ENCODE results near the gene SRCAP. TPM values are rescaled to one million over a fixed set of nuclear protein-coding genes. Genes with fewer than 3 reads are reported as not detected.
A peak's percentile ranks its signal among the peaks of the same experiment; 100 is the strongest.

Gene SRCAP
- total RNA-seq, 1 experiment from 2014 or later, result 116 TPM

DNA sequence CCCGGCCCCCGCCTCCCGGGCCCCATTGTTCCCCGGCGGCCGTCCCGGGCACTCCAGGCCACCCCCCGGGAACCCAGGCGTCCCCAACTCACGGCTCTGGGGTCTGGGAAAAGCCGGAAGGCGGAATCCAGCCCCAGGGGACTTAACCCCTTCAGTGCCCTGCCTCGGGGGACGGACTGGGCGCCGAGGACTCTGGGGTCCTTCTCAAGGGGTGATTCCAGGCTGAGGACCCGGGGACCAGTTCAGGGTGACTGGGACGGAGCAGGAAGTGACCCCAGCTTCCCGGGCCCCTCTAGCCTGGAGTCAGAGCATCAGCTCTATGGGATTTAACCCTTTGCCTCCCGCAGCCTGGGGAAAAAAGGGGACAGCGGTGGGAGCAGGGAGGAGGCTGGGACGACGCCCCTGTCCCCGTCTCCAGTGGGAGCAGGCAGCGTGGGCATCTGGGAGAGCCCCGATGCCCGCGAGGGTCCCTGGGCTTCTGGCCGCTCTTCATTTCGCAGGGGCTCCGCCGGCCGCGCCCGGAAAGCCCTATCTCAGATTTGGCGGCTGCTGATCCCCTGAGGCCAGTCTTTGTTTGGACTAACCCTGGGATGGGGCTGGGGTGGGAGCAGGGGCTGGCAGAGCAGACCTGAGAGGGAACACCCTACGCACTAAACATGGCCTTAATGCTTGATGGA is 88.1 kb downstream of the SRCAP start, which contains the start of gene ZNF629:
Gene ZNF629 (minus strand): TSS at position 270 of the 677 bp plus-strand sequence. CDS start 2,723 bp downstream, outside the sequence.
- peaks cover under 1% of the 10 kb centered on the region; the same call in 1 of the 2 replicates for H3F3A ChIP-seq (ENCODE audit: insufficient read depth, low read depth)
- peak within 1 kb of the TSS; percentile 97 for H3K4me3 ChIP-seq
- H3K79me2 ChIP-seq (ENCODE audit: low read depth), result peaks cover 16% of the 10 kb centered on the region
- ChIA-PET CTCF (interaction anchor here (1.6 kb wide), 1 partner anchor 18 kb away, joined by 8 read pairs; no protein-coding TSS in a partner anchor), POLR2A (ENCODE audit: unreplicated experiment) (interaction anchor here (0.6 to 1.0 kb wide), 5 partner anchors 19 to 88 kb away, joined by 3 to 21 read pairs (median 9); a partner anchor contains a TSS)
- no peak for TF ChIP-seq EZH2 (IDR thresholded peaks at IDR 0.05; ENCODE audit: low read depth)
- TF ChIP-seq, protein P1, sequence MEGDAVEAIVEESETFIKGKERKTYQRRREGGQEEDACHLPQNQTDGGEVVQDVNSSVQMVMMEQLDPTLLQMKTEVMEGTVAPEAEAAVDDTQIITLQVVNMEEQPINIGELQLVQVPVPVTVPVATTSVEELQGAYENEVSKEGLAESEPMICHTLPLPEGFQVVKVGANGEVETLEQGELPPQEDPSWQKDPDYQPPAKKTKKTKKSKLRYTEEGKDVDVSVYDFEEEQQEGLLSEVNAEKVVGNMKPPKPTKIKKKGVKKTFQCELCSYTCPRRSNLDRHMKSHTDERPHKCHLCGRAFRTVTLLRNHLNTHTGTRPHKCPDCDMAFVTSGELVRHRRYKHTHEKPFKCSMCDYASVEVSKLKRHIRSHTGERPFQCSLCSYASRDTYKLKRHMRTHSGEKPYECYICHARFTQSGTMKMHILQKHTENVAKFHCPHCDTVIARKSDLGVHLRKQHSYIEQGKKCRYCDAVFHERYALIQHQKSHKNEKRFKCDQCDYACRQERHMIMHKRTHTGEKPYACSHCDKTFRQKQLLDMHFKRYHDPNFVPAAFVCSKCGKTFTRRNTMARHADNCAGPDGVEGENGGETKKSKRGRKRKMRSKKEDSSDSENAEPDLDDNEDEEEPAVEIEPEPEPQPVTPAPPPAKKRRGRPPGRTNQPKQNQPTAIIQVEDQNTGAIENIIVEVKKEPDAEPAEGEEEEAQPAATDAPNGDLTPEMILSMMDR (conservative IDR thresholded peaks at IDR 0.05), result no peak
- H3K36me3 ChIP-seq (ENCODE audit: low read depth), result no peaks in the 10 kb centered on the region
- BruUV-seq (replicated peaks), result TSS peak; percentile 89
- no peaks in the 10 kb centered on the region; the same call in 1 of the 2 replicates for H4K20me1 ChIP-seq (ENCODE audit: insufficient read depth)
- peak; percentile 49 to 75 for DNase-seq
- no peaks in the 10 kb centered on the region for H3K27me3 ChIP-seq (ENCODE audit: insufficient read depth, low read depth)
- H2AFZ ChIP-seq, result peak within 1 kb of the TSS; percentile 98
- peaks cover 14% of the 10 kb centered on the region for H3K4me1 ChIP-seq (replicated peaks; ENCODE audit: insufficient read depth)
- H3K9me3 ChIP-seq (ENCODE audit: insufficient read depth, low read depth), result no peaks in the 10 kb centered on the region
- H3K9me2 ChIP-seq (ENCODE audit: insufficient read depth), result no peaks in the 10 kb centered on the region
- intact Hi-C loops (cut with micrococcal nuclease; ENCODE audit: unreplicated experiment), result loop anchor here (1.0 kb wide), 2 partner anchors 18 to 88 kb away; no protein-coding TSS in a partner anchor
- H3K4me2 ChIP-seq, result peak within 1 kb of the TSS; percentile 96
- H3K27ac ChIP-seq, result no peak within 1 kb of the TSS

DNA sequence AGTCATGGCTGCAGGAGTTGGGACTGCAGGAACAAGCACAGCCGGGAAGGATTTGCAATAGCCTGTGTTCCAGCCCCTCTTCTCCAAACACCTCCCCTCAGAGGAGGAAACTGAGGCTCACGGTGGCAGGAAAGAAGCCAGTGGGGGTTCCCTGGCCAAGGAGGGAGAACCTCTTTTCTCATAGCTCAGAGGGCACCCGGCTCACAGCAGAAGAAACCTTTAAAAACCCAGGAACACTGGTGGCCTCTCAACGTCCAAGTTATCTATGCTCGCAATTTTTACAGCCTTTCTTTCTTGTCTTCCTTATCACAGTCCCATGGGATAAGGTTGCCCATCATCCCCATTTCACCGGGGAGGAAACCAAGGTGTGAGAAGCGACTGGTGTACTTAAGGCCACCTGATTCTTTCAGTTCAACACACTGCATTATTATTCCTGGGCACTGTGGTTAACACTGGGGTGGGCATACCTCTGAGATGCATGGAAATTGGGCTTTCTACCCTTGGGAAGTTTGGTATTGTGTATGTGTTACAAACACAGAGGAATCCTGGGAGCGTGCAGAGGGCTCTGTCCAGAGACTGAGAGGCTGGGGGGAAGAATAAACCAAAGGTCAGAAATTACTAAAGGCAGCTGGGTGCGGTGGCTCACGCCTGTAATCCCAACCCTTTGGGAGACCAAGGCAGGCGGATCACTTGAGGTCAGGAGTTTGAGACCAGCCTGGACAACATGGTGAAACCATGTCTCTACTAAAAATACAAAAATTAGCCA is 88.8 kb downstream of the SRCAP start:
- DNase-seq, result no peak
- intact Hi-C loops (cut with micrococcal nuclease; ENCODE audit: unreplicated experiment), result loop anchor here (1.0 to 2.0 kb wide), 3 partner anchors 18 to 88 kb away; no protein-coding TSS in a partner anchor
- Histone ChIP-seq H3K4me2 (peak overlapping the region; percentile 96), H3K4me1 (replicated peaks; ENCODE audit: insufficient read depth) (peaks cover 14% of the 10 kb centered on the region), H3F3A (ENCODE audit: insufficient read depth, low read depth) (no peaks in the 10 kb centered on the region; the same call in 1 of the 2 replicates), H3K9me3 (ENCODE audit: insufficient read depth, low read depth) (no peaks in the 10 kb centered on the region), H3K27me3 (ENCODE audit: insufficient read depth, low read depth) (no peaks in the 10 kb centered on the region), H3K9me2 (ENCODE audit: insufficient read depth) (no peaks in the 10 kb centered on the region), H3K4me3 (peak overlapping the region; percentile 97), H3K36me3 (ENCODE audit: low read depth) (no peaks in the 10 kb centered on the region), H4K20me1 (ENCODE audit: insufficient read depth) (no peaks in the 10 kb centered on the region; the same call in 1 of the 2 replicates), H3K27ac (no peak overlapping the region), H3K79me2 (ENCODE audit: low read depth) (peaks cover 16% of the 10 kb centered on the region), H2AFZ (peak overlapping the region; percentile 98)
- no TSS peak for BruUV-seq (replicated peaks)
- CTCF ChIA-PET, result interaction anchor here (0.6 to 1.6 kb wide), 2 partner anchors 9 to 18 kb away, joined by 3 to 8 read pairs; no protein-coding TSS in a partner anchor
- no peak for TF ChIP-seq EZH2 (IDR thresholded peaks at IDR 0.05; ENCODE audit: low read depth)
- TF ChIP-seq, protein P1 (conservative IDR thresholded peaks at IDR 0.05), result no peak
- POLR2A ChIA-PET (ENCODE audit: unreplicated experiment), result interaction anchor here (0.6 to 1.0 kb wide), 2 partner anchors 18 to 20 kb away, joined by 15 to 21 read pairs; no protein-coding TSS in a partner anchor

Other genes starting within 250 kb of the SRCAP start
- gene ITGAL, start 226.4 kb upstream of the SRCAP start, total RNA-seq (2021), result 0.50 TPM in 1 of 2 replicates, not detected in the other
- 64.2 and 68.4 TPM in 2 replicates for gene ZNF768, start 172.6 kb upstream of the SRCAP start, total RNA-seq (2021)
- 14.5 and 17.9 TPM in 2 replicates for gene ZNF747, start 164.3 kb upstream of the SRCAP start, total RNA-seq (2021)
- 12.3 and 12.4 TPM in 2 replicates for gene ZNF764, start 140.8 kb upstream of the SRCAP start, total RNA-seq (2021)
- gene ZNF688, start 127.5 kb upstream of the SRCAP start, total RNA-seq (2021), result 13.1 and 25.7 TPM in 2 replicates
- 30.9 and 39.8 TPM in 2 replicates for gene ZNF785, start 113.5 kb upstream of the SRCAP start, total RNA-seq (2021)
- 9.1 and 10.1 TPM in 2 replicates for gene ZNF689, start 88.8 kb upstream of the SRCAP start, total RNA-seq (2021)
- gene PRR14, start 48.2 kb upstream of the SRCAP start, total RNA-seq (2021), result 67.3 and 85.3 TPM in 2 replicates
- 87.5 and 128 TPM in 2 replicates for gene FBRS, start 40.7 kb upstream of the SRCAP start, total RNA-seq (2021)
- 66.1 and 67.3 TPM in 2 replicates for gene PHKG2, start 49.3 kb downstream of the SRCAP start, total RNA-seq (2021)
- gene CFAP119, start 62.9 kb downstream of the SRCAP start, total RNA-seq (2021), result 17.9 and 19.9 TPM in 2 replicates
- 149 and 178 TPM in 2 replicates for gene RNF40, start 63.2 kb downstream of the SRCAP start, total RNA-seq (2021)
- gene ZNF629, start 88.0 kb downstream of the SRCAP start, total RNA-seq (2021), result 21.7 and 25.6 TPM in 2 replicates
- 59.3 and 66.9 TPM in 2 replicates for gene BCL7C, start 194.9 kb downstream of the SRCAP start, total RNA-seq (2021)
- gene CTF1, start 197.4 kb downstream of the SRCAP start, total RNA-seq (2021), result 11.6 and 17.0 TPM in 2 replicates
- 70.8 and 72.7 TPM in 2 replicates for gene FBXL19, start 224.4 kb downstream of the SRCAP start, total RNA-seq (2021)
- gene ORAI3, start 249.9 kb downstream of the SRCAP start, total RNA-seq (2021), result 40.7 and 43.5 TPM in 2 replicates

All from PC-9 (cell line).